ENCODE results near the gene KCNMA1.

GRCh38 chr10:77091597-77092165 is 545.9 kb downstream of the KCNMA1 start:
- TF ChIP-seq CTCF (conservative IDR thresholded peaks at IDR 0.05) (no peak), EZH2 (IDR thresholded peaks at IDR 0.05; ENCODE audit: low read depth) (no peak)

Data from PC-9 (cell line).